GM19239 (cell line): ENCODE data around the gene GCSH.

Experiments used
- DNase-seq: peaks from one replicate; pipeline ENCODE4 v3.0.0; 2011; ENCODE audit warnings: low spot score; ENCODE audit not compliant: insufficient read length
- FAIRE-seq: peaks from 2 replicates; lab custom pipeline; 2011; peaks lifted over from hg19 to GRCh38; lab: Jason Lieb, UNC

Gene GCSH

GRCh38 chr16:81061307-81061640, 34.9 kb downstream of the GCSH start:
- FAIRE-seq (no peak), DNase-seq (no peak)

- no peak for FAIRE-seq
- DNase-seq: no peak
Measured at GRCh38 chr16:81060576-81061306, 35.5 kb downstream of the GCSH start.

- no peak for DNase-seq
- no peak for FAIRE-seq
Measured at GRCh38 chr16:81053761-81054160, 42.4 kb downstream of the GCSH start.

GRCh38 chr16:81042821-81043220, 53.4 kb downstream of the GCSH start:
- no peak for DNase-seq

GRCh38 chr16:81041696-81042095, 54.5 kb downstream of the GCSH start:
- FAIRE-seq (no peak), DNase-seq (no peak)

More at GRCh38 chr16:81042821-81043220, 53.4 kb downstream of the GCSH start:
- FAIRE-seq: no peak

- no peak for DNase-seq
Measured at GRCh38 chr16:81040842-81041241, 55.4 kb downstream of the GCSH start.

GRCh38 chr16:81040131-81040530, 56.1 kb downstream of the GCSH start:
- DNase-seq: no peak
- FAIRE-seq: no peak

More at GRCh38 chr16:81040842-81041241, 55.4 kb downstream of the GCSH start:
- FAIRE-seq: no peak

- FAIRE-seq: no peak
- no peak for DNase-seq
Measured at GRCh38 chr16:81036751-81037350, 59.3 kb downstream of the GCSH start.

GRCh38 chr16:81035975-81036750, 60.0 kb downstream of the GCSH start:
- FAIRE-seq (no peak), DNase-seq (peak; percentile 57)

- peak; percentile 4 for FAIRE-seq
- peak; percentile 99 for DNase-seq
Measured at GRCh38 chr16:81035398-81035974, 60.7 kb downstream of the GCSH start, which contains the start of gene ATMIN. TSS of gene ATMIN (plus strand) at chr16:81035842. CDS start at chr16:81035871, 29 bp downstream.
